Activated CD8-positive, alpha-beta memory T cell treated with anti-CD3 and anti-CD28 coated beads, Interleukin-2, amount 10 ng/mL, durations not matched to agents 7 days and 5 days (primary cell): ENCODE data around the gene PHF3. TPM values are rescaled to one million over a fixed set of nuclear protein-coding genes. Genes with fewer than 3 reads are reported as not detected.

ENCODE experiments used
- total RNA-seq, 2 experiments: library from RNA; stranded (reverse); gene quantifications; one replicate each; pipeline ENCODE4 v1.2.3, GENCODE V29; 2021

Gene PHF3
- total RNA-seq, 2 experiments from 2014 or later = 48.1 to 48.2 TPM

Other genes with a start within 250 kb of the PHF3 start
- gene PTP4A1, start 63.3 kb upstream of the PHF3 start, total RNA-seq = 10 to 100 TPM; 63.6 to 70.2 TPM